HFFc6 (cell line): Measurements from ENCODE around the gene USF3. TPM values are rescaled to one million over a fixed set of nuclear protein-coding genes. Genes with fewer than 3 reads are reported as not detected.

Experiments used
- DNase-seq: peaks from one replicate; pipeline ENCODE4 v3.0.0-alpha.2; 2018
- H3K27ac Mint-ChIP-seq: 2 replicates; pipeline ENCODE4 v1.8.0; 2020; ENCODE audit warnings: mild to moderate bottlenecking, mixed read lengths
- H3K27me3 Mint-ChIP-seq: 2 replicates; pipeline ENCODE4 v1.8.0; 2021; ENCODE audit warnings: mild to moderate bottlenecking, moderate library complexity, mixed read lengths; ENCODE audit not compliant: insufficient read depth
- H3K36me3 Mint-ChIP-seq: 2 replicates; pipeline ENCODE4 v1.8.0; 2021; ENCODE audit warnings: low read depth, mixed read lengths
- H3K4me1 Mint-ChIP-seq: 2 replicates; pipeline ENCODE4 v1.8.0; 2020; ENCODE audit warnings: low read depth, mixed read lengths
- H3K4me3 Mint-ChIP-seq: 2 replicates; pipeline ENCODE4 v1.8.0; 2020; ENCODE audit warnings: mild to moderate bottlenecking, moderate library complexity, mixed read lengths
- H3K9me3 Mint-ChIP-seq: 2 replicates; pipeline ENCODE4 v1.8.0; 2020; ENCODE audit warnings: mild to moderate bottlenecking, mixed read lengths
- total RNA-seq, 6 experiments: library from RNA; stranded (reverse); fragmentation: NEBNext Ultra II Directional; extraction: Animal tissue kit (Norgen Biotek cat#: 25700); gene quantifications; 2 replicates in 1 of 6; 3 replicates in 5 of 6; pipeline ENCODE4 v1.2.3, GENCODE V29; 2021
- TF ChIP-seq, protein P1 (sequence below): fragments of 200-600 bp; sonication (generic); IDR thresholded peaks from 2 replicates; pipeline ENCODE4 v1.5.0; 2021; ENCODE audit warnings: antibody characterized with exemption, mild to moderate bottlenecking

The USF3 gene
- total RNA-seq, 6 experiments from 2014 or later, result 8.5 to 10.7 (median 10.5) TPM

DNA sequence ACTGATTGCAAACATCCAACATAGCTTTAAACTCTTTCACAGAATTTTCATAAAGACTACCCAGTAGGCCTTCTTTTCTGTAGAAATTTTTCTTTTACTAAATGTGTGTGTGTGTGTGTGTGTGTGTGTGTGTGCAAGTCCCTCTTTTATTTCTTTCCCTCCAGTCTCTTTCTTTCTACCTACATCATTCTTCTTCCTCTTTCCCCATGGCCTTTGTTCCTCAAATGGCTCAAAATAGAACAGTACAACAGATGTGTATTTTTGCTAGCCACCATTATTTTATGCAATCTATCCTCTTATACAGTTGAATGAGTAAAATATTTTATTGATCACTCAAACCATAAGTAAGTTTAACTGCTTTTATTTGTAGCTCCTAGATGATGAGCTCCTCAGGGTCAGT, 76.4 kb downstream of the USF3 start:
- Mint-ChIP-seq H3K27ac (no peak overlapping the region), H3K27me3 (peaks cover 24% of the 10 kb centered on the region), H3K36me3 (no peaks in the 10 kb centered on the region), H3K9me3 (no peaks in the 10 kb centered on the region), H3K4me3 (no peak overlapping the region), H3K4me1 (peaks cover 6% of the 10 kb centered on the region; the same call in 1 of the 2 replicates)
- no peak for DNase-seq
- TF ChIP-seq, protein P1, sequence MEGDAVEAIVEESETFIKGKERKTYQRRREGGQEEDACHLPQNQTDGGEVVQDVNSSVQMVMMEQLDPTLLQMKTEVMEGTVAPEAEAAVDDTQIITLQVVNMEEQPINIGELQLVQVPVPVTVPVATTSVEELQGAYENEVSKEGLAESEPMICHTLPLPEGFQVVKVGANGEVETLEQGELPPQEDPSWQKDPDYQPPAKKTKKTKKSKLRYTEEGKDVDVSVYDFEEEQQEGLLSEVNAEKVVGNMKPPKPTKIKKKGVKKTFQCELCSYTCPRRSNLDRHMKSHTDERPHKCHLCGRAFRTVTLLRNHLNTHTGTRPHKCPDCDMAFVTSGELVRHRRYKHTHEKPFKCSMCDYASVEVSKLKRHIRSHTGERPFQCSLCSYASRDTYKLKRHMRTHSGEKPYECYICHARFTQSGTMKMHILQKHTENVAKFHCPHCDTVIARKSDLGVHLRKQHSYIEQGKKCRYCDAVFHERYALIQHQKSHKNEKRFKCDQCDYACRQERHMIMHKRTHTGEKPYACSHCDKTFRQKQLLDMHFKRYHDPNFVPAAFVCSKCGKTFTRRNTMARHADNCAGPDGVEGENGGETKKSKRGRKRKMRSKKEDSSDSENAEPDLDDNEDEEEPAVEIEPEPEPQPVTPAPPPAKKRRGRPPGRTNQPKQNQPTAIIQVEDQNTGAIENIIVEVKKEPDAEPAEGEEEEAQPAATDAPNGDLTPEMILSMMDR, result no peak

GRCh38 chr3:113617726-113618125, 78.7 kb downstream of the USF3 start:
- Mint-ChIP-seq H3K27ac (no peak overlapping the region), H3K27me3 (peaks cover 25% of the 10 kb centered on the region), H3K4me1 (no peaks in the 10 kb centered on the region), H3K4me3 (no peak overlapping the region), H3K36me3 (no peaks in the 10 kb centered on the region), H3K9me3 (no peaks in the 10 kb centered on the region)
- no peak for DNase-seq
- TF ChIP-seq, protein P1, result no peak

DNA sequence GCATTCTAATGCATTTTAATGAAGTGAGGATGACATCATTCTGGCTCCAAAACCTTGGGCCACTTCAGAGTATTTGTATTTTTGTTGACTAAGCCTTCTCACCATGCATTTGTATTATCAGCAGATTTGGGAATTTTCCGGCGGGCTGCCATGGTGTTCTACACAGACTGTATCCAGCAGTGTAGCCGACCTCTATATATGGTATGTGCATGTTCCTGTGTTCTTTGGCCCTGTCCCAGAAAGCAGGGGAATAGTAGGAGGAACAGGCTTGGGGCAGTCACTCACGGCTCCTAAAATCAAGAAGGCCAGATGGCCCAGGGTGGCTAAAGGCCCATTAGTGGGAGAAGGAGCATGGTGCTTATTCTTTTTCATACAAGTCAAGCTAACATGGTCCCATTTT, 80.5 kb downstream of the USF3 start:
- no peaks in the 10 kb centered on the region for H3K36me3 Mint-ChIP-seq
- no peaks in the 10 kb centered on the region for H3K4me1 Mint-ChIP-seq
- no peaks in the 10 kb centered on the region for H3K9me3 Mint-ChIP-seq
- TF ChIP-seq, protein P1, result no peak
- no peak overlapping the region for H3K27ac Mint-ChIP-seq
- no peak for DNase-seq
- peaks cover 26% of the 10 kb centered on the region; the same call in 1 of the 2 replicates for H3K27me3 Mint-ChIP-seq
- H3K4me3 Mint-ChIP-seq, result no peak overlapping the region

DNA sequence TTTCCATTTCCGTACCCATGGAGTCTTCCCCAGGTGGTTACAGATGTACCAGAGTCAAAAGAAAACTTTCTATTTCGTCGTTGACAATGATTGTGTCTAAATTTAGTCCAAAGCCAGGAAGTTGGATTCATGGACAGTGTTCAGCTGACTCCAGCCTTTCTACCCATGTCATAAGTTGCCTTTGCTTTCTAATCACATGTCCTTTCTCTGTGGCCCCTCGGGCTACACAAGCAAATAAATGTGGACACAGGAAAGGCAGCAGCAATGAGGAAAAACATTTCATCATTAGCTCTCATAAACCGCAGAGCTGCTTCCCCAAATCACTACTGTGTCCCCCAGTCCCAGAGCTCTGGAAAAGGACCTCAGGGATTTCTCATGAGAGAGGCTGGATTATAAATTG, 82.0 kb downstream of the USF3 start:
- H3K4me1 Mint-ChIP-seq, result no peaks in the 10 kb centered on the region
- TF ChIP-seq, protein P1, result no peak
- H3K9me3 Mint-ChIP-seq, result no peaks in the 10 kb centered on the region
- peaks cover 30% of the 10 kb centered on the region; the same call in 1 of the 2 replicates for H3K27me3 Mint-ChIP-seq
- H3K27ac Mint-ChIP-seq, result no peak overlapping the region
- no peak for DNase-seq
- H3K36me3 Mint-ChIP-seq, result no peaks in the 10 kb centered on the region
- no peak overlapping the region for H3K4me3 Mint-ChIP-seq

- H3K4me3 Mint-ChIP-seq, result no peak overlapping the region
- no peaks in the 10 kb centered on the region for H3K9me3 Mint-ChIP-seq
- TF ChIP-seq, protein P1, result no peak
- no peaks in the 10 kb centered on the region for H3K36me3 Mint-ChIP-seq
- peaks cover 21% of the 10 kb centered on the region; the same call in 1 of the 2 replicates for H3K27me3 Mint-ChIP-seq
- H3K27ac Mint-ChIP-seq, result no peak overlapping the region
- H3K4me1 Mint-ChIP-seq, result no peaks in the 10 kb centered on the region
- no peak for DNase-seq
These were observed 89.2 kb downstream of the USF3 start for GRCh38 chr3:113607219-113607596.
